Measurements from ENCODE around the gene HOXD11.
A peak's percentile ranks its signal among the peaks of the same experiment; 100 is the strongest.

The HOXD11 gene

GRCh38 chr2:176081837-176082524 is 25.1 kb upstream of the HOXD11 start:
- no peak for DNase-seq

GRCh38 chr2:176082525-176082823 is 24.6 kb upstream of the HOXD11 start:
- no peak for DNase-seq

- no peak for DNase-seq
These were observed 24.0 kb upstream of the HOXD11 start for GRCh38 chr2:176082824-176083751.

- no peak for DNase-seq
These were observed 23.3 kb upstream of the HOXD11 start, which contains the start of gene EVX2 for GRCh38 chr2:176083796-176084261. EVX2 (minus strand) TSS chr2:176083962; CDS start chr2:176083776, 186 bp downstream.

GRCh38 chr2:176084611-176085119 is 22.4 kb upstream of the HOXD11 start:
- no peak for DNase-seq

GRCh38 chr2:176085120-176085788 is 21.8 kb upstream of the HOXD11 start:
- no peak for DNase-seq

- peak; percentile 49 for DNase-seq
These were observed 21.0 kb upstream of the HOXD11 start for GRCh38 chr2:176085861-176086771.

GRCh38 chr2:176087330-176088047 is 19.6 kb upstream of the HOXD11 start:
- DNase-seq = no peak

GRCh38 chr2:176088048-176088936 is 18.8 kb upstream of the HOXD11 start:
- peak; percentile 62 for DNase-seq

GRCh38 chr2:176088937-176089842 is 17.9 kb upstream of the HOXD11 start:
- no peak for DNase-seq

- DNase-seq = no peak
These were observed 17.2 kb upstream of the HOXD11 start for GRCh38 chr2:176089843-176090395.

GRCh38 chr2:176090862-176091261 is 16.2 kb upstream of the HOXD11 start:
- DNase-seq = no peak

- DNase-seq = no peak
These were observed 15.5 kb upstream of the HOXD11 start for GRCh38 chr2:176091329-176092258.

- peak; percentile 16 for DNase-seq
These were observed 14.6 kb upstream of the HOXD11 start, which contains the start of gene HOXD13 for GRCh38 chr2:176092270-176093144. HOXD13 (plus strand) TSS chr2:176092721; CDS start chr2:176092891, 170 bp downstream.

GRCh38 chr2:176093145-176093897 is 13.8 kb upstream of the HOXD11 start:
- no peak for DNase-seq

- DNase-seq = no peak
These were observed 13.2 kb upstream of the HOXD11 start for GRCh38 chr2:176093898-176094249.

Measured in NCI-H1436 (cell line).